Keratinocyte (primary cell): ENCODE results near the gene SNRNP27. TPM values are rescaled to one million over a fixed set of nuclear protein-coding genes. Genes with fewer than 3 reads are reported as not detected.

Source experiments
- DNase-seq: peaks from one replicate; pipeline ENCODE4 v3.0.0-alpha.2; 2011; ENCODE audit warnings: low read depth, missing footprints, low spot score
- FAIRE-seq: peaks from 2 replicates; lab custom pipeline; 2011; peaks lifted over from hg19 to GRCh38; lab: Jason Lieb, UNC
- H2AFZ ChIP-seq: 2 replicates; pipeline ENCODE4 v1.6.0; 2012; ENCODE audit warnings: low read length, control low read depth, inconsistent platforms; ENCODE audit not compliant: control insufficient read depth
- H3K27ac ChIP-seq: 2 replicates; pipeline ENCODE4 v1.5.1; 2011; ENCODE audit warnings: low read length; ENCODE audit not compliant: control insufficient read depth, insufficient read depth
- H3K27me3 ChIP-seq: 3 replicates; pipeline ENCODE4 v1.6.0; 2011; ENCODE audit warnings: low read length; ENCODE audit not compliant: control insufficient read depth, insufficient read depth; ENCODE audit errors: extremely low read depth
- H3K36me3 ChIP-seq, 2 experiments: 2 replicates in 1 of 2; 3 replicates in 1 of 2; pipeline ENCODE4 v1.5.1; 2011; ENCODE audit warnings: low read length in 2 of 2, mild to moderate bottlenecking in 1 of 2; ENCODE audit not compliant: control insufficient read depth in 2 of 2, insufficient read depth in 2 of 2; ENCODE audit errors: extremely low read depth in 1 of 2
- H3K4me1 ChIP-seq: 3 replicates; pipeline ENCODE4 v1.5.1; 2011; ENCODE audit warnings: low read length; ENCODE audit not compliant: control insufficient read depth, insufficient read depth; ENCODE audit errors: extremely low read depth
- H3K4me2 ChIP-seq: 3 replicates; pipeline ENCODE4 v1.6.0; 2011; ENCODE audit warnings: low read depth, low read length; ENCODE audit not compliant: control insufficient read depth, insufficient read depth; ENCODE audit errors: extremely low read depth
- H3K4me3 ChIP-seq, 3 experiments: fragments of 200-600 bp in 1 of 3; sonication (generic) in 1 of 3; 2 replicates in 2 of 3; 3 replicates in 1 of 3; pipeline ENCODE4 v1.5.1; 2011 to 2016; ENCODE audit warnings: low read length in 3 of 3, mild to moderate bottlenecking in 3 of 3, control low read depth in 2 of 3, inconsistent platforms in 1 of 3, low read depth in 1 of 3, mixed read lengths in 1 of 3, mixed run types in 1 of 3, moderate library complexity in 1 of 3; ENCODE audit not compliant: control insufficient read depth in 2 of 3, insufficient read depth in 2 of 3; ENCODE audit errors: extremely low read depth in 1 of 3
- H3K79me2 ChIP-seq: 2 replicates; pipeline ENCODE4 v1.6.0; 2012; ENCODE audit warnings: low read length; ENCODE audit not compliant: control insufficient read depth, insufficient read depth
- H3K9ac ChIP-seq: 3 replicates; pipeline ENCODE4 v1.6.0; 2011; ENCODE audit warnings: low read length; ENCODE audit not compliant: control insufficient read depth, insufficient read depth; ENCODE audit errors: extremely low read depth
- H3K9me1 ChIP-seq: 3 replicates; pipeline ENCODE4 v1.6.0; 2011; ENCODE audit warnings: low read length; ENCODE audit not compliant: control insufficient read depth, insufficient read depth; ENCODE audit errors: extremely low read depth
- H3K9me3 ChIP-seq: 2 replicates; pipeline ENCODE4 v1.5.1; 2012; ENCODE audit warnings: low read depth, low read length; ENCODE audit not compliant: control insufficient read depth
- H4K20me1 ChIP-seq: 3 replicates; pipeline ENCODE4 v1.6.0; 2011; ENCODE audit warnings: low read length; ENCODE audit not compliant: control insufficient read depth, insufficient read depth; ENCODE audit errors: extremely low read depth
- EZH2 ChIP-seq: IDR thresholded peaks from one replicate; pipeline ENCODE4 v1.6.1; 2012; ENCODE audit warnings: inconsistent platforms, mild to moderate bottlenecking, low read length, moderate library complexity
- dilution Hi-C: fragments of 300-500 bp; cut with MboI; formaldehyde crosslinking; loops from one replicate; pipeline ENCODE4 v1.7.0; 2020; ENCODE audit warnings: low sequenced_read_pairs; ENCODE audit not compliant: extremely low pct_ligation_motif_present
- polyA plus RNA-seq, 5 experiments: library from polyadenylated mRNA; depleted of rRNA in 3 of 5; stranded (reverse) in 3 of 5; stranded (forward) in 1 of 5; unstranded in 1 of 5; fragments of >200 nt; gene quantifications; 1 replicate in 1 of 5; 2 replicates in 3 of 5; 3 replicates in 1 of 5; pipeline versions ENCODE4 v1.2.1 to v1.2.3, GENCODE V29; 2011 to 2012; ENCODE audit warnings: missing spikeins in 2 of 5, low read depth in 1 of 5, low replicate concordance in 1 of 5
- TF ChIP-seq, protein P1 (sequence below), 3 experiments: IDR thresholded peaks in 1 of 3; conservative IDR thresholded peaks in 1 of 3; optimal IDR thresholded peaks in 1 of 3; 2 replicates in 2 of 3; 3 replicates in 1 of 3; pipeline versions ENCODE3 to v1.5.1; 2011; ENCODE audit warnings: low read length in 3 of 3, mild to moderate bottlenecking in 3 of 3, moderate library complexity in 2 of 3, control low read depth in 1 of 3, inconsistent platforms in 1 of 3; ENCODE audit not compliant: insufficient read depth in 2 of 3; ENCODE audit errors: extremely low read depth in 1 of 3

Gene SNRNP27
- polyA plus RNA-seq, 1 donor (not counting 4 experiments of a cell fraction or from before 2014, with no cell fraction given), result 41.1 TPM

- H3K27ac ChIP-seq, result no peak overlapping the region
- no peak overlapping the region for H3K9ac ChIP-seq
- TF ChIP-seq, protein P1, sequence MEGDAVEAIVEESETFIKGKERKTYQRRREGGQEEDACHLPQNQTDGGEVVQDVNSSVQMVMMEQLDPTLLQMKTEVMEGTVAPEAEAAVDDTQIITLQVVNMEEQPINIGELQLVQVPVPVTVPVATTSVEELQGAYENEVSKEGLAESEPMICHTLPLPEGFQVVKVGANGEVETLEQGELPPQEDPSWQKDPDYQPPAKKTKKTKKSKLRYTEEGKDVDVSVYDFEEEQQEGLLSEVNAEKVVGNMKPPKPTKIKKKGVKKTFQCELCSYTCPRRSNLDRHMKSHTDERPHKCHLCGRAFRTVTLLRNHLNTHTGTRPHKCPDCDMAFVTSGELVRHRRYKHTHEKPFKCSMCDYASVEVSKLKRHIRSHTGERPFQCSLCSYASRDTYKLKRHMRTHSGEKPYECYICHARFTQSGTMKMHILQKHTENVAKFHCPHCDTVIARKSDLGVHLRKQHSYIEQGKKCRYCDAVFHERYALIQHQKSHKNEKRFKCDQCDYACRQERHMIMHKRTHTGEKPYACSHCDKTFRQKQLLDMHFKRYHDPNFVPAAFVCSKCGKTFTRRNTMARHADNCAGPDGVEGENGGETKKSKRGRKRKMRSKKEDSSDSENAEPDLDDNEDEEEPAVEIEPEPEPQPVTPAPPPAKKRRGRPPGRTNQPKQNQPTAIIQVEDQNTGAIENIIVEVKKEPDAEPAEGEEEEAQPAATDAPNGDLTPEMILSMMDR (optimal IDR thresholded peaks at IDR 0.05 in 1 of 3, IDR thresholded peaks at IDR 0.05 in 1 of 3, conservative IDR thresholded peaks at IDR 0.05 in 1 of 3; ENCODE audit: extremely low read depth in 1 of 3, insufficient read depth in 2 of 3, low read length in 3 of 3), result no peak
- TF ChIP-seq EZH2, result no peak
- DNase-seq, result no peak
- no peaks in the 10 kb centered on the region for H3K79me2 ChIP-seq
- dilution Hi-C loops, result no loop called here
- H4K20me1 ChIP-seq, result no peaks in the 10 kb centered on the region
- no peaks in the 10 kb centered on the region for H3K27me3 ChIP-seq
- H3K4me1 ChIP-seq, result peaks cover 5% of the 10 kb centered on the region
- no peak overlapping the region for H3K4me3 ChIP-seq
- no peak for FAIRE-seq
- H2AFZ ChIP-seq, result no peak overlapping the region
- H3K4me2 ChIP-seq, result no peak overlapping the region
- no peaks in the 10 kb centered on the region for H3K9me3 ChIP-seq
- H3K36me3 ChIP-seq, result peaks cover 0 to 28% of the 10 kb centered on the region in 2 experiments
- H3K9me1 ChIP-seq, result no peaks in the 10 kb centered on the region
Observed at GRCh38 chr2:69847068-69847828, 46.5 kb upstream of the SNRNP27 start.

DNA sequence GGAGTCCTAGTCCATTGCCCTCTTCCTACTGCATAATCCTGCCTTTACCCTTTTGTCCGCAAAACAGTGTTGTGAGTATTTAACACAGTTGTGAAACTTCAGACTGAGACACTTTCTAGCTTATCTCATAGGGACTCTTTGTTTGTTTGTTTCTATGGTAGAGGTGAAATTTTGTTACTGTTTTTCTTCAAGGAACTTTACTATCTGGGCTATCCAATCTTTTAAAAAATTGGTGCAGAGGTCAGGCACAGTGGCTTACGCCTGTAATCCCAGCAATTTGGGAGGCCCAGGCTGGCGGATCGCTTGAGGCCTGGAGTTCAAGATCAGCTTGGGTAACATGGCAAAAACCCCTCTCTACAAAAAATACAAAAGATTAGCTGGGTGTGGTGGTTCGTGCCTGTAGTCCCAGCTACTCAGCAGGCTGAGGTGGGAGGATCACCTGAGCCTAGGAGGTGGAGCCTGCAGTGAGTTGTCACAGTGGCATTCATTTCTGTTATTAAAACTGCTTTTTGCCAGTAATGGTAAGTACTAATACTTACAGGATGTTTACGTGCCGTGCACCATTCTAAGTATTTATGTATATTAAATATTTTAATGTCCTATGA, 45.5 kb upstream of the SNRNP27 start:
- FAIRE-seq, result no peak
- Histone ChIP-seq H3K4me3 (no peak overlapping the region), H2AFZ (peak overlapping the region; percentile 30), H3K36me3 (peaks cover 0 to 28% of the 10 kb centered on the region in 2 experiments), H3K9me3 (no peaks in the 10 kb centered on the region), H4K20me1 (no peaks in the 10 kb centered on the region), H3K4me1 (peaks cover 5% of the 10 kb centered on the region), H3K4me2 (no peak overlapping the region), H3K79me2 (no peaks in the 10 kb centered on the region), H3K9ac (no peak overlapping the region), H3K27ac (no peak overlapping the region), H3K9me1 (no peaks in the 10 kb centered on the region), H3K27me3 (no peaks in the 10 kb centered on the region)
- TF ChIP-seq, protein P1 (optimal IDR thresholded peaks at IDR 0.05 in 1 of 3, IDR thresholded peaks at IDR 0.05 in 1 of 3, conservative IDR thresholded peaks at IDR 0.05 in 1 of 3; ENCODE audit: extremely low read depth in 1 of 3, insufficient read depth in 2 of 3, low read length in 3 of 3), result no peak
- TF ChIP-seq EZH2, result no peak
- dilution Hi-C loops, result no loop called here
- no peak for DNase-seq
